ENCODE measurements around the gene TREM1. TPM values are rescaled to one million over a fixed set of nuclear protein-coding genes. Genes with fewer than 3 reads are reported as not detected.
"Not testable (repeated sequence)": the region's sequence is repeated elsewhere in the genome, so short reads cannot be mapped to it uniquely, and the experiment has no call there.

Gene TREM1
- total RNA-seq, 2 experiments from 2014 or later: 0.19 to 0.51 TPM

GRCh38 chr6:41247882-41248705 is 38.4 kb downstream of the TREM1 start:
- intact Hi-C loops (cut with micrococcal nuclease; ENCODE audit: unreplicated experiment): no loop called here
- no TSS peak for BruUV-seq (replicated peaks)
- no peaks in the 10 kb centered on the region; the same call in 1 of the 2 replicates for H3K9me2 ChIP-seq (ENCODE audit: insufficient read depth, low read length)
- POLR2A ChIA-PET: interaction anchor here (1.0 kb wide), 1 partner anchor 13 kb away, joined by 3 read pairs; no protein-coding TSS in a partner anchor
- H2AFZ ChIP-seq (ENCODE audit: low read length): no peak overlapping the region
- H3K27ac ChIP-seq (ENCODE audit: low read depth, low read length, poor library complexity, severe bottlenecking): no peak overlapping the region
- DNase-seq (ENCODE audit: low spot score): no peak
- no peaks in the 10 kb centered on the region for H3K9me3 ChIP-seq (ENCODE audit: low read length)
- CTCF ChIA-PET (ENCODE audit: unreplicated experiment): no interaction called here
- no peaks in the 10 kb centered on the region for H3K79me2 ChIP-seq (ENCODE audit: insufficient read depth, low read depth, low read length)
- no peaks in the 10 kb centered on the region for H3K36me3 ChIP-seq (ENCODE audit: insufficient read depth, low read length)
- TF ChIP-seq CTCF (conservative IDR thresholded peaks at IDR 0.05; ENCODE audit: low read length): no peak
- no peak for TF ChIP-seq EZH2phosphoT487 (IDR thresholded peaks at IDR 0.05; ENCODE audit: borderline replicate concordance, low read depth, low read length)
- H3K4me2 ChIP-seq (ENCODE audit: low read length): no peak overlapping the region
- H3K4me3 ChIP-seq (ENCODE audit: low read depth, low read length, poor library complexity, severe bottlenecking): no peak overlapping the region
- no peaks in the 10 kb centered on the region for H3K4me1 ChIP-seq (ENCODE audit: insufficient read depth, low read length, poor library complexity, severe bottlenecking)
- no peaks in the 10 kb centered on the region for H4K20me1 ChIP-seq (ENCODE audit: insufficient read depth, low read length)

GRCh38 chr6:41247288-41247865 is 39.1 kb downstream of the TREM1 start:
- TF ChIP-seq EZH2phosphoT487 (IDR thresholded peaks at IDR 0.05; ENCODE audit: borderline replicate concordance, low read depth, low read length) (no peak), CTCF (conservative IDR thresholded peaks at IDR 0.05; ENCODE audit: low read length) (no peak)
- Histone ChIP-seq H3K36me3 (ENCODE audit: insufficient read depth, low read length) (no peaks in the 10 kb centered on the region), H2AFZ (ENCODE audit: low read length) (no peak overlapping the region), H3K9me3 (ENCODE audit: low read length) (no peaks in the 10 kb centered on the region), H3K4me1 (ENCODE audit: insufficient read depth, low read length, poor library complexity, severe bottlenecking) (no peaks in the 10 kb centered on the region), H3K79me2 (ENCODE audit: insufficient read depth, low read depth, low read length) (no peaks in the 10 kb centered on the region), H3K4me3 (ENCODE audit: low read depth, low read length, poor library complexity, severe bottlenecking) (no peak overlapping the region), H3K9me2 (ENCODE audit: insufficient read depth, low read length) (no peaks in the 10 kb centered on the region), H3K4me2 (ENCODE audit: low read length) (no peak overlapping the region), H4K20me1 (ENCODE audit: insufficient read depth, low read length) (no peaks in the 10 kb centered on the region), H3K27ac (ENCODE audit: low read depth, low read length, poor library complexity, severe bottlenecking) (no peak overlapping the region)
- no TSS peak for BruUV-seq (replicated peaks)
- intact Hi-C loops (cut with micrococcal nuclease; ENCODE audit: unreplicated experiment): no loop called here
- POLR2A ChIA-PET: interaction anchor here (1.0 kb wide), 1 partner anchor 14 kb away, joined by 3 read pairs; no protein-coding TSS in a partner anchor
- CTCF ChIA-PET (ENCODE audit: unreplicated experiment): no interaction called here
- no peak for DNase-seq (ENCODE audit: low spot score)

- H3K4me2 ChIP-seq (ENCODE audit: low read length); H3K9me2 ChIP-seq (ENCODE audit: insufficient read depth, low read length); H3K9me3 ChIP-seq (ENCODE audit: low read length); H3K4me3 ChIP-seq (ENCODE audit: low read depth, low read length, poor library complexity, severe bottlenecking); BruUV-seq (replicated peaks); H3K36me3 ChIP-seq (ENCODE audit: insufficient read depth, low read length); POLR2A ChIA-PET; H3K27ac ChIP-seq (ENCODE audit: low read depth, low read length, poor library complexity, severe bottlenecking); CTCF ChIA-PET (ENCODE audit: unreplicated experiment); H4K20me1 ChIP-seq (ENCODE audit: insufficient read depth, low read length); H2AFZ ChIP-seq (ENCODE audit: low read length); DNase-seq (ENCODE audit: low spot score); H3K4me1 ChIP-seq (ENCODE audit: insufficient read depth, low read length, poor library complexity, severe bottlenecking); H3K79me2 ChIP-seq (ENCODE audit: insufficient read depth, low read depth, low read length); intact Hi-C loops (cut with micrococcal nuclease; ENCODE audit: unreplicated experiment): not testable (repeated sequence)
These were observed 40.0 kb downstream of the TREM1 start for GRCh38 chr6:41246529-41246928.
